Activated T-helper 1 cell treated with anti-CD3 and anti-CD28 coated beads, Interleukin-12 subunit alpha, Interleukin-12 subunit beta, Interleukin-2, Interleukin-4 antibody, amounts not matched to agents 30 ng/mL and 10 ng/mL and 1 ng/mL, durations not matched to agents 14 hours and 24 hours and 36 hours (primary cell): Measurements from ENCODE around the gene ANKRD65. TPM values are rescaled to one million over a fixed set of nuclear protein-coding genes. Genes with fewer than 3 reads are reported as not detected.
A peak's percentile ranks its signal among the peaks of the same experiment; 100 is the strongest.
"Not testable (repeated sequence)": the region's sequence is repeated elsewhere in the genome, so short reads cannot be mapped to it uniquely, and the experiment has no call there.

ENCODE experiments used
- DNase-seq: peaks from one replicate; pipeline ENCODE4 v3.0.0; 2021; ENCODE audit warnings: low spot score
- H3K27ac Mint-ChIP-seq: one replicate; pipeline ENCODE4 v1.8.0; 2021; ENCODE audit warnings: mild to moderate bottlenecking, mixed read lengths
- H3K27me3 Mint-ChIP-seq: one replicate; pipeline ENCODE4 v1.8.0; 2022; ENCODE audit warnings: mild to moderate bottlenecking, moderate library complexity, mixed read lengths; ENCODE audit not compliant: insufficient read depth
- H3K36me3 Mint-ChIP-seq: one replicate; pipeline ENCODE4 v1.8.0; 2021; ENCODE audit warnings: low read depth, mixed read lengths
- H3K4me1 Mint-ChIP-seq: one replicate; pipeline ENCODE4 v1.8.0; 2021; ENCODE audit warnings: low read depth, mixed read lengths
- H3K4me3 Mint-ChIP-seq: one replicate; pipeline ENCODE4 v1.8.0; 2021; ENCODE audit warnings: mild to moderate bottlenecking, moderate library complexity, mixed read lengths
- H3K9me3 Mint-ChIP-seq: one replicate; pipeline ENCODE4 v1.8.0; 2021; ENCODE audit warnings: mixed read lengths
- intact Hi-C: fragments of 100-400 bp; cut with micrococcal nuclease; formaldehyde crosslinking; loops from one replicate; pipeline ENCODE4 v1.15.1; 2024
- total RNA-seq: library from RNA; stranded (reverse); gene quantifications from 2 replicates; pipeline ENCODE4 v1.2.3, GENCODE V29; 2022

The ANKRD65 gene
- total RNA-seq, 1 donor from 2014 or later, result 0.10 TPM

GRCh38 chr1:1454286-1455056 is 33.4 kb upstream of the ANKRD65 start:
- H3K4me3 Mint-ChIP-seq, DNase-seq, H3K4me1 Mint-ChIP-seq, intact Hi-C loops, H3K27me3 Mint-ChIP-seq, H3K27ac Mint-ChIP-seq, H3K9me3 Mint-ChIP-seq, H3K36me3 Mint-ChIP-seq: not testable (repeated sequence)

GRCh38 chr1:1452882-1453281 is 31.8 kb upstream of the ANKRD65 start:
- Mint-ChIP-seq H3K36me3 (no peaks in the 10 kb centered on the region), H3K27me3 (peaks cover 3% of the 10 kb centered on the region), H3K4me1 (no peaks in the 10 kb centered on the region), H3K4me3 (no peak overlapping the region), H3K27ac (no peak overlapping the region), H3K9me3 (no peaks in the 10 kb centered on the region)
- DNase-seq, result no peak
- intact Hi-C loops, result no loop called here

GRCh38 chr1:1452365-1452739 is 31.3 kb upstream of the ANKRD65 start:
- intact Hi-C loops, result not testable (repeated sequence)

GRCh38 chr1:1451696-1452364 is 30.8 kb upstream of the ANKRD65 start:
- H3K4me3 Mint-ChIP-seq, result no peak overlapping the region
- no peaks in the 10 kb centered on the region for H3K36me3 Mint-ChIP-seq
- no peak overlapping the region for H3K27ac Mint-ChIP-seq
- peaks cover 3% of the 10 kb centered on the region for H3K27me3 Mint-ChIP-seq
- intact Hi-C loops, result no loop called here
- no peak for DNase-seq
- no peaks in the 10 kb centered on the region for H3K9me3 Mint-ChIP-seq
- no peaks in the 10 kb centered on the region for H3K4me1 Mint-ChIP-seq

More at GRCh38 chr1:1452365-1452739, 31.3 kb upstream of the ANKRD65 start:
- not testable (repeated sequence) for H3K4me3 Mint-ChIP-seq, H3K9me3 Mint-ChIP-seq, H3K4me1 Mint-ChIP-seq, DNase-seq, H3K27me3 Mint-ChIP-seq, H3K36me3 Mint-ChIP-seq, H3K27ac Mint-ChIP-seq

GRCh38 chr1:1450616-1451015 is 29.5 kb upstream of the ANKRD65 start:
- H3K36me3 Mint-ChIP-seq, H3K27ac Mint-ChIP-seq, intact Hi-C loops, H3K4me3 Mint-ChIP-seq, H3K4me1 Mint-ChIP-seq, H3K9me3 Mint-ChIP-seq, H3K27me3 Mint-ChIP-seq, DNase-seq: not testable (repeated sequence)

GRCh38 chr1:1449099-1449739 is 28.1 kb upstream of the ANKRD65 start, which contains the start of gene ATAD3C:
Gene ATAD3C (plus strand): TSS chr1:1449689. CDS start chr1:1450684, 995 bp downstream.
- H3K4me1 Mint-ChIP-seq, result no peaks in the 10 kb centered on the region

GRCh38 chr1:1446631-1447030 is 25.6 kb upstream of the ANKRD65 start:
- DNase-seq, H3K9me3 Mint-ChIP-seq, H3K36me3 Mint-ChIP-seq, intact Hi-C loops, H3K4me3 Mint-ChIP-seq, H3K27ac Mint-ChIP-seq, H3K4me1 Mint-ChIP-seq, H3K27me3 Mint-ChIP-seq: not testable (repeated sequence)

More at GRCh38 chr1:1449099-1449739, 28.1 kb upstream of the ANKRD65 start, which contains the start of gene ATAD3C:
- no peaks in the 10 kb centered on the region for H3K36me3 Mint-ChIP-seq
- intact Hi-C loops, result no loop called here
- no peak within 1 kb of the TSS for H3K27ac Mint-ChIP-seq
- no peak for DNase-seq
- H3K4me3 Mint-ChIP-seq, result no peak within 1 kb of the TSS
- H3K9me3 Mint-ChIP-seq, result no peaks in the 10 kb centered on the region
- H3K27me3 Mint-ChIP-seq, result peaks cover 3% of the 10 kb centered on the region

- no peak overlapping the region for H3K27ac Mint-ChIP-seq
- no peaks in the 10 kb centered on the region for H3K27me3 Mint-ChIP-seq
- no peaks in the 10 kb centered on the region for H3K36me3 Mint-ChIP-seq
- intact Hi-C loops, result no loop called here
- DNase-seq, result no peak
- H3K4me1 Mint-ChIP-seq, result no peaks in the 10 kb centered on the region
- H3K9me3 Mint-ChIP-seq, result no peaks in the 10 kb centered on the region
- H3K4me3 Mint-ChIP-seq, result no peak overlapping the region
These were observed 21.1 kb upstream of the ANKRD65 start for GRCh38 chr1:1442069-1442770.

- no peaks in the 10 kb centered on the region for H3K4me1 Mint-ChIP-seq
- no peaks in the 10 kb centered on the region for H3K9me3 Mint-ChIP-seq
- H3K27me3 Mint-ChIP-seq, result peaks cover 2% of the 10 kb centered on the region
- peak; percentile 30 for DNase-seq
- no peaks in the 10 kb centered on the region for H3K36me3 Mint-ChIP-seq
- H3K27ac Mint-ChIP-seq, result no peak overlapping the region
- intact Hi-C loops, result loop anchor here (2.0 kb wide), 2 partner anchors 34 to 42 kb away; partner anchors contain the start of genes CCNL2 and MRPL20
- no peak overlapping the region for H3K4me3 Mint-ChIP-seq
These were observed 20.2 kb upstream of the ANKRD65 start for GRCh38 chr1:1441002-1441888.

GRCh38 chr1:1440262-1441001 is 19.4 kb upstream of the ANKRD65 start:
- intact Hi-C loops, result loop anchor here (2.0 kb wide), 2 partner anchors 34 to 42 kb away; partner anchors contain the start of genes CCNL2 and MRPL20
- Mint-ChIP-seq H3K4me1 (no peaks in the 10 kb centered on the region), H3K9me3 (no peaks in the 10 kb centered on the region), H3K27ac (no peak overlapping the region), H3K4me3 (no peak overlapping the region), H3K36me3 (no peaks in the 10 kb centered on the region), H3K27me3 (peaks cover 2% of the 10 kb centered on the region)
- DNase-seq, result no peak

GRCh38 chr1:1439546-1440261 is 18.6 kb upstream of the ANKRD65 start:
- no peaks in the 10 kb centered on the region for H3K9me3 Mint-ChIP-seq
- no peak overlapping the region for H3K4me3 Mint-ChIP-seq
- intact Hi-C loops, result loop anchor here (2.0 kb wide), 2 partner anchors 33 to 41 kb away; partner anchors contain the start of genes CCNL2 and MRPL20
- H3K36me3 Mint-ChIP-seq, result no peaks in the 10 kb centered on the region
- peaks cover 2% of the 10 kb centered on the region for H3K27me3 Mint-ChIP-seq
- H3K4me1 Mint-ChIP-seq, result no peaks in the 10 kb centered on the region
- no peak for DNase-seq
- no peak overlapping the region for H3K27ac Mint-ChIP-seq
